Esophagus muscularis mucosa (tissue), 4 donors: ENCODE measurements around the gene ZNF280B. TPM values are rescaled to one million over a fixed set of nuclear protein-coding genes. Genes with fewer than 3 reads are reported as not detected.
"Not testable (repeated sequence)": the region's sequence is repeated elsewhere in the genome, so short reads cannot be mapped to it uniquely, and the experiment has no call there.

Experiments
- DNase-seq: peaks from one replicate; pipeline ENCODE4 v3.0.0-alpha.2; 2017; ENCODE audit errors: extremely low spot score
- H3K27ac ChIP-seq, 4 donors: fragments of 200-600 bp; sonication (generic); replicated peaks in 1 of 4; 1 replicate in 3 of 4; 2 replicates in 1 of 4; pipeline ENCODE4 v1.5.1; 2016 to 2019; ENCODE audit warnings: mild to moderate bottlenecking in 1 of 4
- H3K27me3 ChIP-seq, 4 donors: fragments of 200-600 bp; sonication (generic); one replicate each; pipeline versions ENCODE4 v1.5.1 to v1.6.0; 2016 to 2019
- H3K36me3 ChIP-seq, 4 donors: fragments of 200-600 bp; sonication (generic); one replicate each; pipeline ENCODE4 v1.5.1; 2016 to 2019
- H3K4me1 ChIP-seq, 4 donors: fragments of 200-600 bp; sonication (generic); one replicate each; pipeline ENCODE4 v1.5.1; 2016 to 2019
- H3K4me3 ChIP-seq, 4 donors: fragments of 200-600 bp; sonication (generic); 1 replicate in 2 of 4; 2 replicates in 2 of 4; pipeline ENCODE4 v1.5.1; 2016 to 2019; ENCODE audit warnings: mild to moderate bottlenecking in 4 of 4, moderate library complexity in 1 of 4
- H3K9me3 ChIP-seq, 4 donors: fragments of 200-600 bp; sonication (generic); 1 replicate in 3 of 4; 2 replicates in 1 of 4; pipeline ENCODE4 v1.5.1; 2016 to 2019
- CTCF ChIP-seq, 3 experiments: fragments of 200-600 bp in 2 of 3; fragments of 450-650 bp in 1 of 3; sonication (generic) in 2 of 3; IDR thresholded peaks; one replicate each; pipeline ENCODE4 v1.5.1; 2017 to 2019; ENCODE audit warnings: antibody characterized with exemption in 3 of 3, mild to moderate bottlenecking in 2 of 3, moderate library complexity in 1 of 3
- EP300 ChIP-seq: sonication (generic); formaldehyde crosslinking; IDR thresholded peaks from one replicate; pipeline ENCODE4 v1.6.1; 2017; ENCODE audit warnings: antibody characterized with exemption
- POLR2A ChIP-seq: fragments of 450-650 bp; IDR thresholded peaks from one replicate; pipeline ENCODE4 v1.6.1; 2017; ENCODE audit warnings: antibody characterized with exemption, moderate library complexity, mild to moderate bottlenecking, low read depth
- POLR2AphosphoS5 ChIP-seq, 2 donors: sonication (generic); formaldehyde crosslinking; IDR thresholded peaks; one replicate each; pipeline ENCODE4 v1.6.1; 2017; ENCODE audit warnings: antibody characterized with exemption in 2 of 2
- WGBS: methylation state at CpG from one replicate; pipeline ENCODE4 v1.1.5; 2018; 5-methylcytosine and 5-hydroxymethylcytosine counted together
- intact Hi-C: fragments of 100-400 bp; cut with DNase I; formaldehyde crosslinking; loops from one replicate; pipeline ENCODE4 v1.15.1; 2023
- total RNA-seq, 4 donors: library from RNA; depleted of rRNA; stranded (reverse); fragments of >200 nt; gene quantifications; one replicate each; pipeline versions ENCODE4 v1.1.0 to v1.2.1, GENCODE V29; 2016

The ZNF280B gene
- total RNA-seq, 4 donors from 2014 or later = 0.33 to 0.71 (median 0.55) TPM

GRCh38 chr22:22520020-22520656 is 11.6 kb upstream of the ZNF280B start, which contains the start of gene ZNF280A:
ZNF280A (minus strand) TSS chr22:22520270; CDS start chr22:22515630, 4,640 bp downstream.
- H3K9me3 ChIP-seq = no peaks in the 10 kb centered on the region
- H3K4me1 ChIP-seq = no peaks in the 10 kb centered on the region
- peaks cover 0 to 54% (median 0%) of the 10 kb centered on the region in 4 donors for H3K27me3 ChIP-seq
- DNase-seq = no peak
- H3K4me3 ChIP-seq = no peak within 1 kb of the TSS
- H3K36me3 ChIP-seq = no peaks in the 10 kb centered on the region
- no peak within 1 kb of the TSS for H3K27ac ChIP-seq
- 59% methylated on average over 10 of the region's 12 CpGs for WGBS
- intact Hi-C loops = no loop called here
- no peak for TF ChIP-seq EP300

GRCh38 chr22:22519591-22519990 is 11.0 kb upstream of the ZNF280B start:
- H3K36me3 ChIP-seq = no peaks in the 10 kb centered on the region
- intact Hi-C loops = no loop called here
- H3K4me1 ChIP-seq = no peaks in the 10 kb centered on the region
- no peaks in the 10 kb centered on the region for H3K9me3 ChIP-seq
- TF ChIP-seq CTCF (IDR thresholded peaks at IDR 0.05) (no peak), POLR2AphosphoS5 (IDR thresholded peaks at IDR 0.05) (no peak), EP300 (no peak), POLR2A (no peak)
- peaks cover 0 to 49% (median 0%) of the 10 kb centered on the region in 4 donors for H3K27me3 ChIP-seq
- no peak overlapping the region for H3K4me3 ChIP-seq
- H3K27ac ChIP-seq = no peak overlapping the region
- no peak for DNase-seq
- 90% methylated on average over 5 of the region's 5 CpGs for WGBS

GRCh38 chr22:22516992-22517391 is 8.4 kb upstream of the ZNF280B start:
- Histone ChIP-seq H3K4me3 (no peak overlapping the region), H3K27ac (no peak overlapping the region), H3K27me3 (peaks cover 0 to 60% (median 0%) of the 10 kb centered on the region in 4 donors), H3K36me3 (no peaks in the 10 kb centered on the region), H3K4me1 (no peaks in the 10 kb centered on the region), H3K9me3 (no peaks in the 10 kb centered on the region)
- no peak for DNase-seq
- intact Hi-C loops = no loop called here
- no peak for TF ChIP-seq EP300
- no peak for TF ChIP-seq POLR2A
- TF ChIP-seq POLR2AphosphoS5 (IDR thresholded peaks at IDR 0.05) = no peak
- TF ChIP-seq CTCF (IDR thresholded peaks at IDR 0.05) = no peak
- WGBS = 65% methylated on average over 4 of the region's 4 CpGs

GRCh38 chr22:22515890-22516289 is 7.3 kb upstream of the ZNF280B start:
- TF ChIP-seq CTCF (IDR thresholded peaks at IDR 0.05) = no peak
- no peak for TF ChIP-seq EP300
- TF ChIP-seq POLR2A = no peak
- TF ChIP-seq POLR2AphosphoS5 (IDR thresholded peaks at IDR 0.05) = no peak
- peaks cover 0 to 54% (median 0%) of the 10 kb centered on the region in 4 donors for H3K27me3 ChIP-seq
- no peak overlapping the region for H3K4me3 ChIP-seq
- intact Hi-C loops = no loop called here
- DNase-seq = no peak
- H3K36me3 ChIP-seq = no peaks in the 10 kb centered on the region
- H3K4me1 ChIP-seq = no peaks in the 10 kb centered on the region
- no peaks in the 10 kb centered on the region for H3K9me3 ChIP-seq
- H3K27ac ChIP-seq = no peak overlapping the region

- H3K27me3 ChIP-seq = peaks cover 0 to 46% (median 0%) of the 10 kb centered on the region in 4 donors
- WGBS = 55% methylated on average over 8 of the region's 8 CpGs
- H3K36me3 ChIP-seq, H3K4me3 ChIP-seq, H3K9me3 ChIP-seq, H3K4me1 ChIP-seq, H3K27ac ChIP-seq, DNase-seq, intact Hi-C loops: not testable (repeated sequence)
Measured at GRCh38 chr22:22514431-22514830, 5.9 kb upstream of the ZNF280B start.

- intact Hi-C loops = no loop called here
- TF ChIP-seq POLR2AphosphoS5 (IDR thresholded peaks at IDR 0.05) = no peak
- TF ChIP-seq EP300 = no peak
- no peak for TF ChIP-seq POLR2A
- TF ChIP-seq CTCF (IDR thresholded peaks at IDR 0.05) = no peak
- Histone ChIP-seq H3K36me3 (no peaks in the 10 kb centered on the region), H3K9me3 (peaks cover 0 to 14% (median 12%) of the 10 kb centered on the region in 4 donors), H3K27me3 (peaks cover 0 to 45% (median 0%) of the 10 kb centered on the region in 4 donors), H3K4me1 (peaks cover 0 to 5% (median 1%) of the 10 kb centered on the region in 4 donors), H3K27ac (no peak overlapping the region), H3K4me3 (no peak overlapping the region)
- 95% methylated on average over 2 of the region's 2 CpGs for WGBS
- no peak for DNase-seq
Measured at GRCh38 chr22:22513619-22514018, 5.1 kb upstream of the ZNF280B start.
